Ramos (cell line): Measurements from ENCODE around the gene MORN2.

Experiments
- in situ Hi-C: fragments of 300-500 bp; cut with MboI; formaldehyde crosslinking; loops from one replicate; pipeline ENCODE4 v1.14.3; 2022; ENCODE audit warnings: low sequenced_read_pairs; ENCODE audit not compliant: unreplicated experiment

The MORN2 gene

GRCh38 chr2:38889045-38889444, 13.3 kb downstream of the MORN2 start:
- in situ Hi-C loops: no loop called here

- in situ Hi-C loops: no loop called here
These were observed 13.8 kb downstream of the MORN2 start, which contains the start of gene ARHGEF33 for GRCh38 chr2:38889575-38889974. ARHGEF33 (plus strand) TSS chr2:38889875; CDS start chr2:38919448, 29,573 bp downstream.

- in situ Hi-C loops: no loop called here
These were observed 17.0 kb downstream of the MORN2 start for GRCh38 chr2:38892819-38893218.

- in situ Hi-C loops: no loop called here
These were observed 22.5 kb downstream of the MORN2 start for GRCh38 chr2:38898256-38898655.

GRCh38 chr2:38900726-38901125, 24.9 kb downstream of the MORN2 start:
- in situ Hi-C loops: no loop called here

- in situ Hi-C loops: no loop called here
These were observed 29.5 kb downstream of the MORN2 start for GRCh38 chr2:38905251-38905650.

- in situ Hi-C loops: no loop called here
These were observed 31.5 kb downstream of the MORN2 start for GRCh38 chr2:38907242-38907641.

GRCh38 chr2:38907743-38908562, 32.2 kb downstream of the MORN2 start:
- in situ Hi-C loops: no loop called here

- in situ Hi-C loops: no loop called here
These were observed 34.1 kb downstream of the MORN2 start for GRCh38 chr2:38909872-38910271.

GRCh38 chr2:38911191-38911590, 35.4 kb downstream of the MORN2 start:
- in situ Hi-C loops: no loop called here

GRCh38 chr2:38912619-38913018, 36.8 kb downstream of the MORN2 start:
- in situ Hi-C loops: no loop called here

- in situ Hi-C loops: no loop called here
These were observed 46.6 kb downstream of the MORN2 start for GRCh38 chr2:38922389-38922788.

- in situ Hi-C loops: no loop called here
These were observed 47.1 kb downstream of the MORN2 start for GRCh38 chr2:38922902-38923301.

GRCh38 chr2:38925982-38926381, 50.2 kb downstream of the MORN2 start:
- in situ Hi-C loops: no loop called here

GRCh38 chr2:38930600-38930999, 54.8 kb downstream of the MORN2 start:
- in situ Hi-C loops: no loop called here
